GM19025 (cell line): ENCODE results near the gene CFAP20DC.
"Not testable (repeated sequence)": the region's sequence is repeated elsewhere in the genome, so short reads cannot be mapped to it uniquely, and the experiment has no call there.

ENCODE experiments used
- ATAC-seq: cut with Tn5 transposase; IDR thresholded peaks from one replicate; pipeline ENCODE4 v1.9.1; 2021; ENCODE audit warnings: mild to moderate bottlenecking, low read depth, moderate library complexity; ENCODE audit not compliant: unreplicated experiment

CFAP20DC gene

GRCh38 chr3:58707390-58707930 is 342.4 kb downstream of the CFAP20DC start:
- ATAC-seq = no peak

DNA sequence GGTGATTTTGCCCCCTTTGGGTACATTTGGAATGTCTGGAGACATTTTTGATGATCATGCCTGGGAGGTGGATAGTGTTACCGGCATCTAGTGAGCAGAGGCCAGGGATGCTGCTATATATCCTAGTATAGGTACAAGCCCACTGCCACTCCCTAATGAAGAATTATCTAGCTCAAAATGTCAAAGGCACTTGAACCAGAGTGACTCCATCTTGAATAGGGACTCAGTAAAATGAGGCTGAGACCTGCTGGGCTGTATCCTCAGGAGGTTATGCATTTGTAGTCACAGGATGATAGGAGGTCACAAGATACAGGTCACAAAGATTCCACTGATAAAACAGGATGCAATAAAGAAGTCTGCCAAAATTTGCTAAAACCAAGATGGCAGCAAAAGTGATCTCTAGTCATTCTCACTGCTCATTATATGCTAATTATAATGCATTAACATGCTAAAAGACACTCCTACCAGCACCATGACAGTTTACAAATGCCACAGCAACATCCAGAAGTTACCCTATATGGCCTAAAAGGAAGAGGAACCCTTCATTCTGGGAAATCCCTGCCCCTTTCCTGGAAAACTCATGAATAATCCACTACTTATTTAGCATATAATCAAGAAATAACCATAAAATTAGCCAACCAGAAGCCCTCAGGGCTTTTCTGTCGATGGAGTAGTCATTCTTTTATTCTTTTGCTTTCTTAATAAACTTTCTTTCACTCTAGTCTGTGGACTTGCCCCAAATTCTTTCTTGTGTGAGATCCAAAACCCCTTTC is 343.2 kb downstream of the CFAP20DC start:
- no peak for ATAC-seq

- ATAC-seq = no peak
These were observed 345.1 kb downstream of the CFAP20DC start for GRCh38 chr3:58704745-58705144.

DNA sequence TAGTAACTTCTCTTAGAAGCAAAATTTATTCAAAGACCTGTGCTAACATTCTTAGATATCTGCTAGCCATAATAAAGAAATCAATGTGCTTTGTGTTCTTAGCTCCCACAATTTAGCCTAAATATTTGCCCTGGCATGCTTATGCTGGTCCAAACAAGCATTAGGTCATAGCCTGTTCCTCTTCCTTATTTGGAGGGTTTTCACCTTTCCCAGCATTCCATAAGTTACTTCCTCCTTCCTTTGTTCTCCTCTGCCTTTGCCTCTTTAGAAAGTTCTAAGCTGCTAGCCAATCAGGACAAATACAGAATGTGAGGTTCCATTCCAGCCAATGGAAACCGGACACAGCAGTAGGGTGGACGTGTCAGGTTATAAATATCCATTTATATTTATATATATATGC is 345.5 kb downstream of the CFAP20DC start:
- ATAC-seq = not testable (repeated sequence)

GRCh38 chr3:58698246-58698645 is 351.6 kb downstream of the CFAP20DC start:
- no peak for ATAC-seq

DNA sequence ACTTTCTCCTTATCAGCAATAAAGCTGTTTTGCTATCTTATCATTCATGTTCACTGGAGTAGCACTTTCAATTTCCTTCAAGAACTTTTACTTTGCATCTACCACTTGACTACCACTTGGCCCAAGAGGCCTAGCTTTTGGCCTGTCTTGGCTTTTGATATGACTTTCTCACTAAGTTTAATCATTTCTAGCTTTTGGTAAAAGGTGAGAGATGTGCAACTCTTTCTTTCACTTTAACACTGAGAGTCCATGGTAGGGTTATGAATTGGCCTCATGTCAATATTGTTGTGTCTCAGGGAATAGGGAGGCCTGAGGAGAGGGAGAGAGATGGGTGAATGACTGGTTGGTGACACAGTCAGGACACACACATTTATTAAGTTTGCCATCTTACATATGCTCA is 352.3 kb downstream of the CFAP20DC start:
- ATAC-seq = peak; percentile 59

GRCh38 chr3:58696813-58697212 is 353.0 kb downstream of the CFAP20DC start:
- not testable (repeated sequence) for ATAC-seq

GRCh38 chr3:58696093-58696492 is 353.7 kb downstream of the CFAP20DC start:
- ATAC-seq = no peak

DNA sequence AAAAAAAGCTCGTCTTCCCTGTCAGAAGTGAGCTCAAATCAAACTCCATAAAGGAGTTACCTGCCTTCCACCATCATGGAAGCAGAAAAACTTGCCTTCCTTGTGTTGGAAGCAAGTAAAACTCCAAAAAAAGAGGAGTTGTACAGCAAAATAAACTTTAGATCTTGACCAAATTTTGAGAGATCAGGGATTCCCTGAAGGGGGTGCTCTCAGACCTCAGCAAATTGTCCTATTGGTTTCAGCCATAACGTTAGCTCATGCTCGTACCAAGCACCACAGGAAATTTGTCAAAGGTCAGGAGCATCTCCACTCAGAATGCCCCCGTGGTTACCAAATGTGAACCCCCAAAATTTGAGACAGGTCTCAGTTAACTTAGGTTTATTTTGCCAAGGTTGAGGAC is 354.5 kb downstream of the CFAP20DC start:
- ATAC-seq = not testable (repeated sequence)

DNA sequence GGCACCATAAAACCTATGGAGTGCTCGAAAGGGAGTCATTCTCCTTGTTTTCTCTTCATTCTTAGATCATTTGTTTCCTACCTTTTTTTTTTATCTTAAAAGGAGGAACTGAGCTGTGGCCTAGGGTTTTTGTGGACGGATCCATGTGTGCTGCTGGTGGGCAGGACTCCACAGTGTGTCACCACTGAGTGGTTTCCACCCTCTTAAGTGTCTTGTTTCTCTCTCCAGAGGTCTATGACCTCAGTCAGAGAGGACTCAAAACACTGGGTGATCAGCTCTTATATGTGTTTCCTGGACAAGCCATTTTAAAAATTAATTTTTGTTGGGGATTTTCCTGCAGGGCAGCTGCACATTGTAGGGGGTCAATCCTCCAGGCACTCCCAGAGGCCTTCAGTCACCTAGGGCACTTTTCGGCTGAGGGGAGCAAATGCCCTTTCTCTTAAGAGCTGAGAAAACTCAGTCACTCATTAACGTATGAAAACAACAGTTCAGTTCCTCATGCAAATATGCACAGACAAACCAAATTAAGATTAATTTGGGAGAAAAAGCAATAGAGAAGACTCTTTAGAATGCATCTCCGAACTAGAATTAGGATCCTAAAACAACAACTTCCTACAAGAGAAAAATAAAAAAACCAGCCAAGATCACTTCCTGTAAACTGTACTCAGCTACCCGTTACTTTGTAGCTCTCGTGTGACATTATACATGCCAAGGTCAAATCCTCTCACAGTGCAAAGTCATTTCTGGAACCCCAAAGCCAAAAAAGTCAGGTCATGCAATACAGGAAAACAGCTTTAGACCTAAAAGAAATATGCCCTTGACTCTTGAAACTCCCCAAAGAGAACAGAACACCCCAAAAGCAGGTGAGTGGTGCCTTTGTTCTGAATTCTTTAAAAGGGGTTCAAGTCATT is 355.6 kb downstream of the CFAP20DC start:
- peak; percentile 57 for ATAC-seq

GRCh38 chr3:58692484-58692883 is 357.3 kb downstream of the CFAP20DC start:
- ATAC-seq = no peak
